Measurements from ENCODE around the gene MPIG6B.

The MPIG6B gene

DNA sequence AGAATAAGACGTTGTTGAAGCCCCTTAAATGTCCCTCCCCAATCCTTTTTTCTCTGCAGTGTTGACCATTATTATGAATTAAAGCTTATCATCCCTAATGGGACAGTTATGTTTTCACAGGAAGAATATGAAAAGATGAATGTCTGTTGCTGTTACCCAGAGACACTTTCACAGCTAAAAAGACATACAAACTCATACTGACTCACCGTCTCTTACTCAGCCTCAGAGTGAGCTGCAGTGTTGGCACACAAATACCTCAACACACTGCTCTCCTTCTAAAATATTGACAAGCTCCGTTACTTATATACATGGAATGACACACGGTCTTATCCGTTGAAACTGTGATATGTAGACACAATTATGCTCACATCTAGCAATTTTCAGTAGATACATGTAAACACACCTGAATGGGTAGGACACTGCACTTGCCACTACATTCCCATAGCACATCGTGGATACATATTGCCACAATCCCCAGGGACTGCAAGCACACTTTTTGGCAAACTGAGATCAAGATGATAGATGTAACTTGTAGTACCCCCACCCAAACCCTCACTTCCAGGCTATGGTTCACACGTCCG is 29.7 kb downstream of the MPIG6B start:
- POLR2A ChIA-PET: interaction anchor here (0.5 to 7.4 kb wide), 12 partner anchors 9 to 87 kb away, joined by 3 to 43 read pairs (median 4); partner anchors contain the start of genes HSPA1B and MSH5
- H3K27ac ChIP-seq (ENCODE audit: extremely low read depth, low read depth, low read length): no peak overlapping the region
- CTCF ChIA-PET: interaction anchor here (0.6 to 2.3 kb wide), 7 partner anchors 13 to 1371 kb away, joined by 3 to 13 read pairs (median 3); partner anchors contain the start of gene DDAH2
- H3K4me1 ChIP-seq (ENCODE audit: control insufficient read depth, insufficient read depth, low read length): no peaks in the 10 kb centered on the region
- H3K9me3 ChIP-seq (ENCODE audit: control insufficient read depth, insufficient read depth, low read depth, low read length): no peaks in the 10 kb centered on the region
- H3K4me3 ChIP-seq (ENCODE audit: low read depth, low read length): no peak overlapping the region
- peaks cover 0 to 21% of the 10 kb centered on the region in 2 experiments; a peak in 2 of 3 replicates for H3K36me3 ChIP-seq (ENCODE audit: control insufficient read depth in 2 of 2, insufficient read depth in 1 of 2, low read length in 2 of 2)
- TF ChIP-seq REPIN1 (tag by site-specific recombination; IDR thresholded peaks at IDR 0.05; ENCODE audit: low read depth) (no peak), BCL11A (tag by site-specific recombination; IDR thresholded peaks at IDR 0.05; ENCODE audit: low read depth) (no peak), ZNF223 (tag by site-specific recombination; IDR thresholded peaks at IDR 0.05) (no peak), GLIS1 (tag by site-specific recombination; IDR thresholded peaks at IDR 0.05) (no peak), ZNF473 (tag by site-specific recombination; IDR thresholded peaks at IDR 0.05) (no peak), KLF7 (tag by site-specific recombination; IDR thresholded peaks at IDR 0.05; ENCODE audit: borderline replicate concordance) (no peak), ZSCAN30 (tag by site-specific recombination; IDR thresholded peaks at IDR 0.05) (no peak), ZNF184 (tag by site-specific recombination; IDR thresholded peaks at IDR 0.05) (no peak), ZNF585B (tag by site-specific recombination; IDR thresholded peaks at IDR 0.05) (no peak), MEIS1 (CRISPR knock-in tag; IDR thresholded peaks at IDR 0.05; ENCODE audit: borderline replicate concordance) (no peak), ZNF16 (tag by site-specific recombination; IDR thresholded peaks at IDR 0.05; ENCODE audit: low read depth) (no peak), ZSCAN16 (tag by site-specific recombination; IDR thresholded peaks at IDR 0.05) (no peak)
- TF ChIP-seq, protein P1, sequence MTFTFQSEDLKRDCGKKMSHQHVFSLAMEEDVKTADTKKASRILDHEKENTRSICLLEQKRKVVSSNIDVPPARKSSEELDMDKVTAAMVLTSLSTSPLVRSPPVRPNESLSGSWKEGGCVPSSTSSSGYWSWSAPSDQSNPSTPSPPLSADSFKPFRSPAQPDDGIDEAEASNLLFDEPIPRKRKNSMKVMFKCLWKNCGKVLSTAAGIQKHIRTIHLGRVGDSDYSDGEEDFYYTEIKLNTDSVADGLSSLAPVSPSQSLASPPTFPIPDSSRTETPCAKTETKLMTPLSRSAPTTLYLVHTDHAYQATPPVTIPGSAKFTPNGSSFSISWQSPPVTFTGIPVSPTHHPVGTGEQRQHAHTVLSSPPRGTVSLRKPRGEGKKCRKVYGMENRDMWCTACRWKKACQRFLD (tag by site-specific recombination; IDR thresholded peaks at IDR 0.05): no peak
- TF ChIP-seq, protein P2, sequence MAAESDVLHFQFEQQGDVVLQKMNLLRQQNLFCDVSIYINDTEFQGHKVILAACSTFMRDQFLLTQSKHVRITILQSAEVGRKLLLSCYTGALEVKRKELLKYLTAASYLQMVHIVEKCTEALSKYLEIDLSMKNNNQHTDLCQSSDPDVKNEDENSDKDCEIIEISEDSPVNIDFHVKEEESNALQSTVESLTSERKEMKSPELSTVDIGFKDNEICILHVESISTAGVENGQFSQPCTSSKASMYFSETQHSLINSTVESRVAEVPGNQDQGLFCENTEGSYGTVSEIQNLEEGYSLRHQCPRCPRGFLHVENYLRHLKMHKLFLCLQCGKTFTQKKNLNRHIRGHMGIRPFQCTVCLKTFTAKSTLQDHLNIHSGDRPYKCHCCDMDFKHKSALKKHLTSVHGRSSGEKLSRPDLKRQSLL (tag by site-specific recombination; IDR thresholded peaks at IDR 0.05): no peak
- TF ChIP-seq, protein P3, sequence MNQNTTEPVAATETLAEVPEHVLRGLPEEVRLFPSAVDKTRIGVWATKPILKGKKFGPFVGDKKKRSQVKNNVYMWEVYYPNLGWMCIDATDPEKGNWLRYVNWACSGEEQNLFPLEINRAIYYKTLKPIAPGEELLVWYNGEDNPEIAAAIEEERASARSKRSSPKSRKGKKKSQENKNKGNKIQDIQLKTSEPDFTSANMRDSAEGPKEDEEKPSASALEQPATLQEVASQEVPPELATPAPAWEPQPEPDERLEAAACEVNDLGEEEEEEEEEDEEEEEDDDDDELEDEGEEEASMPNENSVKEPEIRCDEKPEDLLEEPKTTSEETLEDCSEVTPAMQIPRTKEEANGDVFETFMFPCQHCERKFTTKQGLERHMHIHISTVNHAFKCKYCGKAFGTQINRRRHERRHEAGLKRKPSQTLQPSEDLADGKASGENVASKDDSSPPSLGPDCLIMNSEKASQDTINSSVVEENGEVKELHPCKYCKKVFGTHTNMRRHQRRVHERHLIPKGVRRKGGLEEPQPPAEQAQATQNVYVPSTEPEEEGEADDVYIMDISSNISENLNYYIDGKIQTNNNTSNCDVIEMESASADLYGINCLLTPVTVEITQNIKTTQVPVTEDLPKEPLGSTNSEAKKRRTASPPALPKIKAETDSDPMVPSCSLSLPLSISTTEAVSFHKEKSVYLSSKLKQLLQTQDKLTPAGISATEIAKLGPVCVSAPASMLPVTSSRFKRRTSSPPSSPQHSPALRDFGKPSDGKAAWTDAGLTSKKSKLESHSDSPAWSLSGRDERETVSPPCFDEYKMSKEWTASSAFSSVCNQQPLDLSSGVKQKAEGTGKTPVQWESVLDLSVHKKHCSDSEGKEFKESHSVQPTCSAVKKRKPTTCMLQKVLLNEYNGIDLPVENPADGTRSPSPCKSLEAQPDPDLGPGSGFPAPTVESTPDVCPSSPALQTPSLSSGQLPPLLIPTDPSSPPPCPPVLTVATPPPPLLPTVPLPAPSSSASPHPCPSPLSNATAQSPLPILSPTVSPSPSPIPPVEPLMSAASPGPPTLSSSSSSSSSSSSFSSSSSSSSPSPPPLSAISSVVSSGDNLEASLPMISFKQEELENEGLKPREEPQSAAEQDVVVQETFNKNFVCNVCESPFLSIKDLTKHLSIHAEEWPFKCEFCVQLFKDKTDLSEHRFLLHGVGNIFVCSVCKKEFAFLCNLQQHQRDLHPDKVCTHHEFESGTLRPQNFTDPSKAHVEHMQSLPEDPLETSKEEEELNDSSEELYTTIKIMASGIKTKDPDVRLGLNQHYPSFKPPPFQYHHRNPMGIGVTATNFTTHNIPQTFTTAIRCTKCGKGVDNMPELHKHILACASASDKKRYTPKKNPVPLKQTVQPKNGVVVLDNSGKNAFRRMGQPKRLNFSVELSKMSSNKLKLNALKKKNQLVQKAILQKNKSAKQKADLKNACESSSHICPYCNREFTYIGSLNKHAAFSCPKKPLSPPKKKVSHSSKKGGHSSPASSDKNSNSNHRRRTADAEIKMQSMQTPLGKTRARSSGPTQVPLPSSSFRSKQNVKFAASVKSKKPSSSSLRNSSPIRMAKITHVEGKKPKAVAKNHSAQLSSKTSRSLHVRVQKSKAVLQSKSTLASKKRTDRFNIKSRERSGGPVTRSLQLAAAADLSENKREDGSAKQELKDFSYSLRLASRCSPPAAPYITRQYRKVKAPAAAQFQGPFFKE (tag by site-specific recombination; IDR thresholded peaks at IDR 0.05; ENCODE audit: borderline replicate concordance): no peak
- TF ChIP-seq, protein P4, sequence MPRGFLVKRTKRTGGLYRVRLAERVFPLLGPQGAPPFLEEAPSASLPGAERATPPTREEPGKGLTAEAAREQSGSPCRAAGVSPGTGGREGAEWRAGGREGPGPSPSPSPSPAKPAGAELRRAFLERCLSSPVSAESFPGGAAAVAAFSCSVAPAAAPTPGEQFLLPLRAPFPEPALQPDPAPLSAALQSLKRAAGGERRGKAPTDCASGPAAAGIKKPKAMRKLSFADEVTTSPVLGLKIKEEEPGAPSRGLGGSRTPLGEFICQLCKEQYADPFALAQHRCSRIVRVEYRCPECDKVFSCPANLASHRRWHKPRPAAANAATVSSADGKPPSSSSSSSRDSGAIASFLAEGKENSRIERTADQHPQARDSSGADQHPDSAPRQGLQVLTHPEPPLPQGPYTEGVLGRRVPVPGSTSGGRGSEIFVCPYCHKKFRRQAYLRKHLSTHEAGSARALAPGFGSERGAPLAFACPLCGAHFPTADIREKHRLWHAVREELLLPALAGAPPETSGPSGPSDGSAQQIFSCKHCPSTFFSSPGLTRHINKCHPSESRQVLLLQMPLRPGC (tag by site-specific recombination; IDR thresholded peaks at IDR 0.05): no peak
- TF ChIP-seq, protein P5, sequence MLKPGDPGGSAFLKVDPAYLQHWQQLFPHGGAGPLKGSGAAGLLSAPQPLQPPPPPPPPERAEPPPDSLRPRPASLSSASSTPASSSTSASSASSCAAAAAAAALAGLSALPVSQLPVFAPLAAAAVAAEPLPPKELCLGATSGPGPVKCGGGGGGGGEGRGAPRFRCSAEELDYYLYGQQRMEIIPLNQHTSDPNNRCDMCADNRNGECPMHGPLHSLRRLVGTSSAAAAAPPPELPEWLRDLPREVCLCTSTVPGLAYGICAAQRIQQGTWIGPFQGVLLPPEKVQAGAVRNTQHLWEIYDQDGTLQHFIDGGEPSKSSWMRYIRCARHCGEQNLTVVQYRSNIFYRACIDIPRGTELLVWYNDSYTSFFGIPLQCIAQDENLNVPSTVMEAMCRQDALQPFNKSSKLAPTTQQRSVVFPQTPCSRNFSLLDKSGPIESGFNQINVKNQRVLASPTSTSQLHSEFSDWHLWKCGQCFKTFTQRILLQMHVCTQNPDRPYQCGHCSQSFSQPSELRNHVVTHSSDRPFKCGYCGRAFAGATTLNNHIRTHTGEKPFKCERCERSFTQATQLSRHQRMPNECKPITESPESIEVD (tag by site-specific recombination; IDR thresholded peaks at IDR 0.05): no peak
- TF ChIP-seq, protein P6, sequence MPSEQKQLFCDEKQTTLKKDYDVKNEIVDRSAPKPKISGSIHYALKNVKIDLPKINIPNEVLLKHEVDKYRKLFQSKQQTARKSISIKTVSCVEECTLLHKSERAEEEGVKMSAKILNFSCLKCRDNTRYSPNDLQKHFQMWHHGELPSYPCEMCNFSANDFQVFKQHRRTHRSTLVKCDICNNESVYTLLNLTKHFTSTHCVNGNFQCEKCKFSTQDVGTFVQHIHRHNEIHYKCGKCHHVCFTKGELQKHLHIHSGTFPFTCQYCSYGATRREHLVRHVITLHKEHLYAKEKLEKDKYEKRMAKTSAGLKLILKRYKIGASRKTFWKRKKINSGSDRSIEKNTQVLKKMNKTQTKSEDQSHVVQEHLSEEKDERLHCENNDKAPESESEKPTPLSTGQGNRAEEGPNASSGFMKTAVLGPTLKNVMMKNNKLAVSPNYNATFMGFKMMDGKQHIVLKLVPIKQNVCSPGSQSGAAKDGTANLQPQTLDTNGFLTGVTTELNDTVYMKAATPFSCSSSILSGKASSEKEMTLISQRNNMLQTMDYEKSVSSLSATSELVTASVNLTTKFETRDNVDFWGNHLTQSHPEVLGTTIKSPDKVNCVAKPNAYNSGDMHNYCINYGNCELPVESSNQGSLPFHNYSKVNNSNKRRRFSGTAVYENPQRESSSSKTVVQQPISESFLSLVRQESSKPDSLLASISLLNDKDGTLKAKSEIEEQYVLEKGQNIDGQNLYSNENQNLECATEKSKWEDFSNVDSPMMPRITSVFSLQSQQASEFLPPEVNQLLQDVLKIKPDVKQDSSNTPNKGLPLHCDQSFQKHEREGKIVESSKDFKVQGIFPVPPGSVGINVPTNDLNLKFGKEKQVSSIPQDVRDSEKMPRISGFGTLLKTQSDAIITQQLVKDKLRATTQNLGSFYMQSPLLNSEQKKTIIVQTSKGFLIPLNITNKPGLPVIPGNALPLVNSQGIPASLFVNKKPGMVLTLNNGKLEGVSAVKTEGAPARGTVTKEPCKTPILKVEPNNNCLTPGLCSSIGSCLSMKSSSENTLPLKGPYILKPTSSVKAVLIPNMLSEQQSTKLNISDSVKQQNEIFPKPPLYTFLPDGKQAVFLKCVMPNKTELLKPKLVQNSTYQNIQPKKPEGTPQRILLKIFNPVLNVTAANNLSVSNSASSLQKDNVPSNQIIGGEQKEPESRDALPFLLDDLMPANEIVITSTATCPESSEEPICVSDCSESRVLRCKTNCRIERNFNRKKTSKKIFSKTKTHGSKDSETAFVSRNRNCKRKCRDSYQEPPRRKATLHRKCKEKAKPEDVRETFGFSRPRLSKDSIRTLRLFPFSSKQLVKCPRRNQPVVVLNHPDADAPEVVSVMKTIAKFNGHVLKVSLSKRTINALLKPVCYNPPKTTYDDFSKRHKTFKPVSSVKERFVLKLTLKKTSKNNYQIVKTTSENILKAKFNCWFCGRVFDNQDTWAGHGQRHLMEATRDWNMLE (tag by site-specific recombination; conservative IDR thresholded peaks at IDR 0.05; ENCODE audit: low read depth): no peak
